ENCODE data around the gene MYO1D. TPM values are rescaled to one million over a fixed set of nuclear protein-coding genes. Genes with fewer than 3 reads are reported as not detected.

The MYO1D gene
- total and polyA plus RNA-seq, 9 donors: 20.9 to 62.2 (median 53.8) TPM

GRCh38 chr17:32584792-32585191, 292.1 kb downstream of the MYO1D start:
- intact Hi-C loops (cut with DNase I): no loop called here
- WGBS, 3 donors: 92 to 96% (median 95%) methylated on average over 1 of the region's 1 CpG
- no peaks in the 10 kb centered on the region for H3K36me3 ChIP-seq
- no peak overlapping the region for H3K27ac ChIP-seq
- DNase-seq: no peak
- H3K4me1 ChIP-seq (ENCODE audit: insufficient read depth): no peaks in the 10 kb centered on the region
- H3K9me3 ChIP-seq: no peaks in the 10 kb centered on the region
- no peak for TF ChIP-seq EP300 (IDR thresholded peaks at IDR 0.05)
- TF ChIP-seq, protein P1, sequence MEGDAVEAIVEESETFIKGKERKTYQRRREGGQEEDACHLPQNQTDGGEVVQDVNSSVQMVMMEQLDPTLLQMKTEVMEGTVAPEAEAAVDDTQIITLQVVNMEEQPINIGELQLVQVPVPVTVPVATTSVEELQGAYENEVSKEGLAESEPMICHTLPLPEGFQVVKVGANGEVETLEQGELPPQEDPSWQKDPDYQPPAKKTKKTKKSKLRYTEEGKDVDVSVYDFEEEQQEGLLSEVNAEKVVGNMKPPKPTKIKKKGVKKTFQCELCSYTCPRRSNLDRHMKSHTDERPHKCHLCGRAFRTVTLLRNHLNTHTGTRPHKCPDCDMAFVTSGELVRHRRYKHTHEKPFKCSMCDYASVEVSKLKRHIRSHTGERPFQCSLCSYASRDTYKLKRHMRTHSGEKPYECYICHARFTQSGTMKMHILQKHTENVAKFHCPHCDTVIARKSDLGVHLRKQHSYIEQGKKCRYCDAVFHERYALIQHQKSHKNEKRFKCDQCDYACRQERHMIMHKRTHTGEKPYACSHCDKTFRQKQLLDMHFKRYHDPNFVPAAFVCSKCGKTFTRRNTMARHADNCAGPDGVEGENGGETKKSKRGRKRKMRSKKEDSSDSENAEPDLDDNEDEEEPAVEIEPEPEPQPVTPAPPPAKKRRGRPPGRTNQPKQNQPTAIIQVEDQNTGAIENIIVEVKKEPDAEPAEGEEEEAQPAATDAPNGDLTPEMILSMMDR (IDR thresholded peaks at IDR 0.05): no peak
- TF ChIP-seq POLR2A (IDR thresholded peaks at IDR 0.05): no peak
- H3K27me3 ChIP-seq: no peaks in the 10 kb centered on the region
- H3K4me3 ChIP-seq: no peak overlapping the region

- intact Hi-C loops (cut with DNase I): no loop called here
- WGBS, 3 donors: 94 to 100% (median 95%) methylated on average over 1 of the region's 1 CpG
- Histone ChIP-seq H3K9me3 (no peaks in the 10 kb centered on the region), H3K4me1 (ENCODE audit: insufficient read depth) (no peaks in the 10 kb centered on the region), H3K27me3 (no peaks in the 10 kb centered on the region), H3K36me3 (no peaks in the 10 kb centered on the region), H3K27ac (no peak overlapping the region), H3K4me3 (no peak overlapping the region)
- no peak for DNase-seq
- TF ChIP-seq EP300 (IDR thresholded peaks at IDR 0.05): no peak
- TF ChIP-seq, protein P1 (IDR thresholded peaks at IDR 0.05): no peak
- TF ChIP-seq POLR2A (IDR thresholded peaks at IDR 0.05): no peak
These were observed 293.9 kb downstream of the MYO1D start for GRCh38 chr17:32583053-32583452.

DNA sequence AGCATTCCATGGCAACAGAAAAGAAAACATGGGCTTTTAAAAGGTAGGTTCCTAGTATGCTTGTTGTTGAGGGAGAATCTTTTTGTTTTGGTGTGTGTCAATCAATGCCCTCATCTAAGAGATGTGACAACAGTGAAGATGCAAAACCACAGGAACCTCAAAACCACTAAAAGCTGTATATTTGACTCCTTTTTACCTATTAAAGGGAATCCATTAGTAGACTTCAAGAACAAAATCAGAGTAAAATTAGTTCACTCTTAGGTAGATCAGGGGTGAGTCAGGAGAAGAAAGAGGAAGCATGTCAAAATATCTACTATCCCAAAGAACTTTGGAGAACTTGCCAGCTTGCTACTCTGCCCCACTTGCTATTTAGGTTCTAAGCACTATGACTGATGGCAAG, 301.1 kb downstream of the MYO1D start:
- Histone ChIP-seq H3K4me1 (ENCODE audit: insufficient read depth) (no peaks in the 10 kb centered on the region), H3K9me3 (no peaks in the 10 kb centered on the region), H3K27ac (no peak overlapping the region), H3K36me3 (no peaks in the 10 kb centered on the region), H3K4me3 (no peak overlapping the region), H3K27me3 (no peaks in the 10 kb centered on the region)
- intact Hi-C loops (cut with DNase I): no loop called here
- DNase-seq: no peak
- TF ChIP-seq EP300 (IDR thresholded peaks at IDR 0.05) (no peak), POLR2A (IDR thresholded peaks at IDR 0.05) (no peak)
- TF ChIP-seq, protein P1 (IDR thresholded peaks at IDR 0.05): no peak

- intact Hi-C loops (cut with DNase I): no loop called here
- Histone ChIP-seq H3K9me3 (no peaks in the 10 kb centered on the region), H3K4me3 (no peak overlapping the region), H3K4me1 (ENCODE audit: insufficient read depth) (no peaks in the 10 kb centered on the region), H3K27me3 (no peaks in the 10 kb centered on the region), H3K36me3 (no peaks in the 10 kb centered on the region), H3K27ac (no peak overlapping the region)
- 87 to 92% (median 89%) methylated on average over 2 of the region's 2 CpGs for WGBS, 3 donors
- TF ChIP-seq EP300 (IDR thresholded peaks at IDR 0.05): no peak
- TF ChIP-seq, protein P1 (IDR thresholded peaks at IDR 0.05): no peak
- TF ChIP-seq POLR2A (IDR thresholded peaks at IDR 0.05): no peak
- DNase-seq: no peak
These were observed 306.9 kb downstream of the MYO1D start for GRCh38 chr17:32570081-32570396.
